HG02798 (cell line): ENCODE results near the gene NHLRC4.

Source experiments
- ATAC-seq: cut with Tn5 transposase; IDR thresholded peaks from one replicate; pipeline ENCODE4 v1.9.1; 2021; ENCODE audit warnings: mild to moderate bottlenecking; ENCODE audit not compliant: unreplicated experiment, poor library complexity

NHLRC4 gene

DNA sequence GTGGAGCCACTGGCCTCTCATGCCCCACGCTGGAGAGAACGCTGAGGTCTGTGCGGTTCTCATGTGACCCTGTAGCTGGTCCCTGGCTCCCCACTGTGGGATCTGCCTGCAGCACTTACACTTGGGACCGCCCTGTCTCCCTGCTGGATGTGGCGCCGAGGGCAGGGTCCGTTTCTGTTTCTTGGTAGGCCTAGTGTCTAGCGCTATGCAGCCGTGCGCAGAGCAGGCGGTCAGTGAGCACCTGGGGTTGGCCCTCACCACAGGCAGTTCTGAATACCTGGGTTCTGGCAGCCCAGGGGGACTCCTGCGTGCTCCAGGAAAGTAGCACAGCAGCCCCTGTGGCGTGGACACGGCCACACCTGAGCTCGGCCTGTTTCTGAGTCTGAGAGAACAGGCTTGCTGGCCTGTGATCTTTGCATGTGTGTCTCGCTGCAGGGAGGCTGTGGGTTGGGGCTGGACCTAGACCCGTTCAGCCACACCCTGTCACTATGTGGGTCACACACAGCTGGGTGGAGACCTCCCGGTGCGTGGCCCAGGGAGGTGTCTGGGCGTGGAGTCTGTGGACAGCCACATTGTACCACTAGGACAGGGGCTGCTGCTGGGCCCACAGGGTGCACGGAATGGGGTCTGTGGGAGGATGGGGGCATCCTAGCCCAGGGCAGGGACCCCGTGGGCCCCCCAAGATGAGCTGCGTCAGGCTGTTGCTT is 36.5 kb upstream of the NHLRC4 start:
- ATAC-seq, result no peak

DNA sequence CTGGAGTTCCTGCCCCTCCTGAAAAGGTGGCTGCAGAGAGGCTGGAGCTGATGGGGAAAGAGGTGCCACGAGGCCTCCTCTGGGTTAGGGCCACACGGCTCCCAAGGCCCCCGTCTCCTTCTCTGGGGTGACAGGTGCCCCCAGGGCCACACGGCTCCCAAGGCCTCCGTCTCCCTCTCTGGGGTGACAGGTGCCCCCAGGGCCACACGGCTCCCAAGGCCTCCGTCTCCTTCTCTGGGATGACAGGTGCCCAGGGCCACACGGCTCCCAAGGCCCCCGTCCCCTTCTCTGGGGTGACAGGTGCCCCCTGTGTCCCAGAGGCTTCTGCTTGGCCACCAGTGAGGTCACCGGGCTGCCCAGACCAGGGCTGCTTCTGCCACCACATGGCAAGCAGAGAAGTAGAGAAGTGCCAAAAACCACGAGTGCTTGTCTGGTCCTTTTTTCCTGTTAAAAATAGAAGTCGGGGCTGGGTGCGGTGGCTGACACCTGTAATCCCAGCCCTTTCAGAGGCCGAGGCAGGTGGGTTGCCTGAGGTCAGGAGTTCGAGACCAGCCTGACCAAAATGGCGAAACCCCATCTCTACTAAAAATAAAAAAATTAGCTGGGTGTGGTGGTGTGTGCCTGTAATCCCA is 35.2 kb upstream of the NHLRC4 start:
- no peak for ATAC-seq

DNA sequence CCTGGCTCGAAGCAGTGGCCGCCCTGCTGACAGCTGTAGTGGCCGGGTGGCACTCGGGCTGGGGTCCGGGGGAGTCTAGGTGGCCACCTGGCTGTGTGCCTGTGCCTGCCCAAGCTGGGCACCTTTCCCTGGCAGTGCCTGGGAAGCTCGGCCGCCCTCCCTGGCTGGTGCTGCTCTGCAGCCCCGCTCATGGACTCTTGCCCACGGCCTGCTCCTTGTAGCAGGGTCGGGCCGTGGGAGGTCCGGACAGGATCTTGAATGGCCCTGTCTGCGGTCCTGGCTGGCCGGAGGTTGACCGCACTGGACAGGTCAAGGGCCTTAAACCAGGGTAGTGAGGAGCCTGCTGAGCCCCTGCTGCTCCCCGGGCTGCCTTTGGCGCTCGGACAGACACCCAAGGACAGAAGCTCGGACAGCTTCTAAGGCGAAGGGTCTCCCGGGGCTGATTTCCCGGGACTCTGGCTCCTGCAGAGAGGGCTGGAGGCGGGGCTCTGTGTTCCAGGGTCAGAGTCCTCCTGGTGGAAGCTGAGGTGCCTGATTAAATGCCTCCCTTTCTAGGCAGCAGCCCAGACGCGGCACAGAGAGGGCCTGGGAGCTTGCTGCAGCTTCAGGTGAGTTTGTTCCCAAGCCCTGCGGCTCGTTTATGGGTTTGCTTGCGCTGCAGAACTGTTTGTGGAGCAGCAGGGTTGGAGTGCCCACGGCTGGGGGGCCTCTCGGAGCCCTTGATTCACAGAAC is 33.2 kb upstream of the NHLRC4 start:
- no peak for ATAC-seq

DNA sequence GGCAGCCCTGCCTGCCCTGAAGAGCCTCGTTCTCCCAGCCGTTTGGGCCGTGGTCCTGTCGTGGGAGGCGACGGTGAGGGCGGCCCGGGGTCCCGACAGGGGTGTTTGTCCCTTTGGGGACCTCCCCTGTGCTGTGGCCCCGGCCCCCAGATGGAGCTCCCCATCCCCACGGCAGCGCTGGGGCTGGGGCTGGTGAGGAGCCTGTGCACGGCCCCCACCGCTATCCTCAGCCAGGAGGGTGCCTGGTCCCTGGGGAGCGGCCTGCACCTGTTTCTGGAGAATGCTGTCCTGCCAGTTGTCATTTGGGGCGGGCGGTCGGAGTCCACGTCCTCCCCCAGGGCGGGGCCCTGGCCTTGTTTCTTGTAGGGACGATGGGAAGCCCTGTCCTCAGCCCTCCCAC is 32.7 kb upstream of the NHLRC4 start:
- no peak for ATAC-seq

DNA sequence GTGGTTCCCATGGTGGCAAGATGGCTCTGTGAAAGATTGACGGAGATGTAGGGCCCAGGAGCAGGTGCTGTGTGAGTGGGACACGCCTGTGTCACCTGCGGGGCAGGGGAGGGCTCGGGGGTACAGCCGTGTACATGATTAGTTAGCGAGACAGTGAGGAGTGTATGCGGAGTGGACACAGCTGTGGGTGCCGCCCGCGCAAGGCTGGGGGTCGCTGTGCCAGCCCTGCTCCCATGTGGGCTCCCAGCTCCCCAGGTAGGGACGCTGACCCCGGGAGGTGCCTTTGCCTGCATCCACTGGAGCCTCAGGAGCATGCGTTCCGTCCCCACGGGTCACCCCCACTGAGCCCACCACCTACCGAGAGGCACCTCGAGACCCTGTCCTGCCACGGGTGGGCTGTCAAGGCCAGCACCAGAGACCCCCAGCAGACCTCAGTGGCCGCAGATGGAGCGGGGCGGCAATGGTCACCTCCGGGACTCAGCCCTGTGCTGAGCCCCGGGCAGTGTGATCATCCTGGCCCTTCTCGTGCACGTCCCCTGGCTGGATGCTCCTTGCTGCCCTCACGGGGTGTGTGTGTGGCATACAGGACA is 31.9 kb upstream of the NHLRC4 start:
- no peak for ATAC-seq

DNA sequence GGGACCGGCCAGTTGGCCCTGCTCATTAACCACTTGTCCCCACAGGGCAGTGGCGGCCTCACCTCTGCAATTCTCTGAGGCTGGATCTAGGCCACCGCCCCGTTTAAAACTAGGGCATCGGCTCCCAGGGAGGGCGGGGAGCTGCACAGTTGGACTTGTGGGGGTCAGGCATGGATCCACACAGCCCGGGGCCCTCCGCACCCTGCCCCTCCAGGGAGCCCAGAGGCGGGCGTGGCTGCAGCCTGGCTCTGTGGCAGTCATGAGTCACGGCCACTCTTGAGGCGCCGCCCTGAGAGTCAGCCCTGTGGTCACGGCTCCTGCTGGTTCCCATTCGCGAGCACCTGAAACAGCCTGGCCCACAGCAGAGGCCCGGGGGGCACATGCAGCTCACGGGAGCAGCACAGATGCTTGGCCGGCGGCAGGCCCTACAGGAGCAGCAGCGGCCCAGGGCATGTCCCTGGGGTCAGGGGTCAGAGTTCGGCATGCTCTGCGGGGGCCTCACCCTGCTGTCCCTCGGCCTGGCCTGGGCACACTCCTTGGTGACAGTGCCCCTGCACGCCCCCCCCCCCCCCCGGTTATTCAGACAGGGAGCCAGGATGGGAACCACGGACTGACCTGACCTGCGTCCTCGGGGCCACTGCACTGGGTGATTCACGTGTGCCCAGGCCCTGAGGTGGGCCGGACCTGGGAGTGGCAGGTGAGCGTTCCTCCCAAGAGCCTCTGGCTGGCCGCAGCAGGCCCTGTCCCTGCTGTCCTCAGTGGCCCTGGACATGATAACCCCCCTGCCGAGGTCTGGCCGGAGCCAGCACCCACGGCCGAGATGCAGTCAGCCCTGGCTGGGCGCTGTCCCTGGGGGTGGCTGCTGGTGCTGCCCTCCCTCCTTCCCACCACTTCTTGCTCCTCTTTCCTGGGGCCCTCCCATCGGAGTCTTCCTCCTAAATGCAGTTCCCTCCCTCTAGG is 31.1 kb upstream of the NHLRC4 start:
- no peak for ATAC-seq

DNA sequence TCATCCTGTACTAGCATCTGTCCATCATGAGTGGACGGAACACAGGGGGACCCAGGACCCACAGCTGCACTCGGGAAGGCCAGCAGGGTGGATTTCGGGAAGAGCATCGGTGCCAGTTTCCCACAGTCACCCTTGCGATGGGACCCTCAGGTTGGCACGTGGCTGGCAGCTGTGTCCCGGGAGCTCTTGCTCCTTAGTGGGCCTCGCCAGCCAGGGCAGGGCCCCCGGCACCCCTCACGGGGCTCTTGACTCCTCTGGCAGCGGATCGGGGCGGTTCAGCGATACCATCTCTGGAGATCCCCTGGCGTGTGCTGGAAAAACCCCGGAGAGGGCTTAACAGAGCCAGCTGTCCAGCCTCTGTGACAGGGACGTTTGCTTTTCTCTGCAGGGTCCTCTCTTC is 30.1 kb upstream of the NHLRC4 start:
- ATAC-seq, result no peak

DNA sequence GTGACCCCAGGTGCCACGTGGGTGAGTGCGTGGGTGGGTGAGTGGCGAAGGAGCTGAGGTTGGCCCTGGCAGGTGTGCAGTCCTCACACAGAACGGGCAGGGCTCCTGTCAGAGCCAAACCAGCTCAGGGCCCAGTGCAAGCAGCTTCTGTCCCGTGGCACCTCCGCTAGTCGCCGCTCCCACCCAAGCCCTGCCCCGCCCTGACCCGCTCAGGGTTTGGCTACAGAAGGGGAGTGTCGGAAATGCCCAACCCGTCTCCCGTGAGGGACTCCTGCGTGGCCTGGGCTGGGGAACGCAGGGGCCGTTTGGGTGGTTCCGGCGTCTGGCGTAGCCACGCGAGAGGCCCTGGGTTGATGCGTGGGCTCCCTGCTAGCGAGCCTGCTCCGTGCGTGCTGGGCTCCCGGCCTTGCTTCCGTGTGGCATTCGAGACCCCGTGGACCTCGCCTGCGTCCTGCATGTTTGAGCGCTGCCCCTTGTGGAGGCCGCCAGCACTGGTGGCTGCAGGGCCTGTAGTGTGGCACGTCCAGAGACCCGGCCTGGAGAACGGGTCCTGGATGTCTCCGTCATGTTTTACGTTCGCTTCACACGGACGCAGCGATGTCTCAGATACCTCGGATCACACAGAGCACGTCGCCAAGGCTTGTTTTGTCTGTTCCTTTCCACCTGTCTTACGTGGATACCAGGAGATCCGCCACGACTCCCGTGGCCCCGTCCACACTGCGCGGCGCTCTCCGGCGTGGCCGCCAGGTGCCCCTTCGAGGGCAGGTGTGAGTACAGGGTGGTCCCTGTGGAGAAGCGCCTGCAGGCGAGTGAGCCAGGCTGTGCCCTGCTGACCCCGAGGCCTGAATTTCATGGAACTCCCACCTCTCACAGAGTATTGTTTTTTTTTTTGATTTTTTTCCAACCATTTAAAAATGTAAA is 29.1 kb upstream of the NHLRC4 start:
- no peak for ATAC-seq

DNA sequence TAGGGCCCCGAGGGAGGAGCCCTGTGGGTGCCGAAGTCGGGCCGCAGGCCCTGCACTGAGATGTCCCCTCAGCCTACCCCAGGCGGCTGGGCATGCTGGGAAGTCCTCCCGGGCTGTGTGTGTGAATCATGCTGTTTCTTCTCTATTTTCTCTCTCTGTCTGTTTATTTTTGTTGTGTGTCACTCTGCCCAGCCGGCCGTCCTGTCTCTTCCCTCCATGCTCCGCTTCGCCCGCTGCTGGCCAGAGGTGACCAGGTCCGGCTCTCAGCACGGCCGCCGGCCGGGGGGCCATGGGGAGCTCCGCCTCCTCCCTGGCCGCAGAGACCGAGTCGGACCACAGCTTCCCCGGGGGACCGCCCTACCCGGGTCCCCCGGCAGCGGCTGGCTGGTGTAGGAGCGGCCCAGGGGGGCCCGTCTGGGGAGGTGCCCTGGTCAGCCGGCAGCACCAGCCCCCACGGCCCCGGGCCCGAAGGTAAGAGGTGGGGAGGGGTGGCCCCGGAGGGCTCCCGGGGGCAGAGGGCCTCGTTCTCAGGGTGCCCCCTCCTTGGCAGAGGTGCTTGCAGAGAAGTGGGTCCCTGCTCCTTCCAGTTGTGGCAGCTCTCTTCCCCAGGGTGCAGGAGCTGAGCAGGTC is 26.8 kb upstream of the NHLRC4 start:
- ATAC-seq, result no peak

DNA sequence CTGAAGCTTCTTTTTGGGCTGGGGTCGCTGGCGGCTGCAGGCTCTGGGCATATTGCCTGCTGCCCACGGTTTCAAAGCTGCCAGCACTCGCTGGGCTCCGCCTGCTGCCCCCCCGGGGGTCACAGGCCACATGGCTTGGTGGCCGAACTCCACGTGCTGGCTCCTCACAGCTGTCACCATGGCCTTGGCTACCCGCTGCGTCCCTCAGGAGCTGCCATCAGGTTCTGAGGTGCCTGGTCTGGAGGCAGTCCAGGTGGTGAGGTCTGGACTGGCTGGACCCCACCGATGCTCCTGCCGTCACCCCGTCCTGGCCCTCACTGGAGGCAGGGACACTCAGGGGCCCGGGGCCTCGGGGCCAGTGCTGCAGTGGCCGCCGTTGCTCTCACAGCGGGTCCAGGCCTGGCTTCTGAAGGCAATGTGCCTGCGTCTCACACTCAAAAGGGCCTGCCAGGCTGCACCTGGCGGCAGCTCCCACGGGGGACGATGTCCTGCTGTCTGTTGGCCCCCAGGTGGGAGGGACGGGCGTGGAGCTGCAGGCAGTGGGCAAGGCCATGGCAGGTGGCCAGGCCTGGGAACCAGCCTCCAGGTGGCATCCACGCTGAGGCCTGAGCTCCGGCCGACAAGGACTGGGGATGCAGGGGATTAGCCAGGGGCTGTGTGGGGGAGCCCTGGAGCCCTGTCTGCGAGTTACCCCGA is 26.0 kb upstream of the NHLRC4 start:
- no peak for ATAC-seq

DNA sequence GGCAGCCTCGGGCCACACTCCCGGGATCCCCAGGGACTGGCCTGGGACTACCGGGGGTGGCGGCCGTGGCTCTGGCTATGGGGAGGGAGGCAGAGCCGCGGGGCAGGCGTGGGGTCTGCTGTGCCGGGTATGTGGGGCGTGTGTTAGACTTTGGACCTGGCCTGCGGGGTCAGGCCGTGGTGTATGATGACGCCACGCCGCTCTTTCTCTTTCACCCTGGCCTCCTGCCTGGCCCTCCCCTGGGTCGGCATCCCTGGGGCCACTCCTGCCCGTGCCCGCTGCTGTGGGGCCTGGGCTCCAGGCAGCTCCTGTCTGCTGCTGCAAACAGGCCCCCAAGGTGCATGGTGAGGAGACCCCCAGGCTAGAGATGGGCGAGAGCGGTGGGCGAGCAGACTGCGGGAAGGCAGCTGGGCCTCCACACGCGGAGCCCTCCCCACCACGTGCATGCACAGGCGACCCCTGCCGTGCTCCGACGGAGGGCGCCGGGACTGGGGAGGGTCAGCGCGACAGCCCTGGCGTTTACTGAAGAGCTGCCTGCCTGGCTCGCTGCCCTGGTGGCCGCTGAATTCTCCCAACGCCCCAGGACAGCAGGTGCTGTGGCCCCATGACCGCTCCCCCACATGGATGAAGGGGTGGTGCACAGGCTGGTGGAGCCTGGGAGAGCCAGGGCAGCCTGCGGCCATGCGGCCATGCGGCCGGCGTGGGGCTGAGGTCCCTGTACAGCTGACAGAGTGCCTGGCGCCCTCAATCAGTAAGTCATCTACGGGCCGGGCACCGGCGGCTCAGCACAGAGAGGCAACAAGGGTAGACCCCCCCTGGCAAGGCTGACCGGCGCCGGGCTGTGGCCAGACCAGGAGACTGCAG is 23.3 kb upstream of the NHLRC4 start:
- ATAC-seq, result no peak

DNA sequence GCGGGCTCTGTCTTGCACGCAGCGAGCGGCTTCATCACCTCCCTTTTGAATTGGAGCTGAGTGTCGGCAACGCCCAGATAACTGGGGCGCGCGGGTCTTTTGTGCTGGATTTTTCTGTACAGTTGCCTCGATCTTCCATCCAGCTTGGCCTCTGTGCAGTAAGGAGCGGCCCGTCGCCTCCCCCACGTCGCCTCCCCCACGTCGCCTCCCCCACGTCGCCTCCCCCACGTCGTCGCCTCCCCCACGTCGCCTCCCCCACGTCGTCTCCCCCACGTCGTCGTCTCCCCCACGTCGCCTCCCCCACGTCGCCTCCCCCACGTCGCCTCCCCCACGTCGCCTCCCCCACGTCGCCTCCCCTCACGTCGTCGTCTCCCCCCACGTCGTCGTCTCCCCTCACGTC is 22.3 kb upstream of the NHLRC4 start:
- no peak for ATAC-seq

DNA sequence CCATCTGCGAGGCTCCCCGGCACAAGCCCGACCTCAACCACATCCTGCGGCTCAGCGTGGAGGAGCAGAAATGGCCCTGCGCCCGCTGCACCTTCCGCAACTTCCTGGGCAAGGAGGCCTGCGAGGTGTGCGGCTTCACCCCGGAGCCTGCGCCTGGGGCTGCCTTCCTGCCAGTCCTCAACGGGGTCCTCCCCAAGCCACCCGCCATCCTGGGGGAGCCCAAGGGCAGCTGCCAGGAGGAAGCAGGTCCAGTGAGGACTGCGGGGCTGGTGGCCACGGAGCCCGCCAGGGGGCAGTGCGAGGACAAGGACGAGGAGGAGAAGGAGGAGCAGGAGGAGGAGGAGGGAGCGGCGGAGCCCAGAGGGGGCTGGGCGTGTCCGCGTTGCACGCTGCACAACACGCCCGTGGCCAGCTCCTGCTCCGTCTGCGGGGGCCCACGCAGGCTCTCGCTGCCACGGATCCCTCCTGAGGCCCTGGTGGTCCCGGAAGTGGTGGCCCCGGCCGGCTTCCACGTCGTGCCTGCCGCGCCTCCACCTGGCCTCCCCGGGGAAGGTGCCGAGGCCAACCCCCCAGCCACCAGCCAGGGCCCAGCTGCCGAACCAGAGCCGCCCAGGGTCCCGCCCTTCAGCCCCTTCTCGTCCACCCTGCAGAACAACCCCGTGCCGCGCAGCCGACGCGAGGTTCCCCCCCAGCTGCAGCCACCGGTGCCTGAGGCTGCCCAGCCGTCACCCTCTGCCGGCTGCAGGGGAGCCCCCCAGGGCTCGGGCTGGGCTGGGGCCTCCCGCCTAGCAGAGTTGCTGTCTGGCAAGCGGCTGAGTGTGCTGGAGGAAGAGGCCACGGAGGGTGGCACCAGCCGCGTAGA is 19.7 kb upstream of the NHLRC4 start:
- ATAC-seq, result no peak

DNA sequence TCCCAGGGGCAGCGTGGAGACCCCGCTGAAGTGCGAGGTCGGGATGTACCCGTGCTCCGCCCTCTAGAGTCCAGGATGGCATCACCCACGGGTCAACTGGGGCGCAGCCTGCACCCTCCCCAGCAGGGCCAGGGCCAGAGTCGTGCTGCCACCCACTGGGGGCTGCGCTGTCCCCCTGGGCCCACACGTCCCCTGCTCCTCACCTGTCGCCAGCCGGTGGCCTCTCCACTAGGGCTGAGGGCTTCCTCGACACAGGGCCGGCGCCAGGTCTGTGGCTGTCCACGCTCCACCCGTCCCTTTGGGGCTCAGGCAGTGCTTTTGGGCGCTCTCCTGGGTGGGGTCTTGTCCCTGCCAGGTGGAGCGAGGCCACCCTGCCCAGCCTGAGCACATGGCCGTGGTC is 18.2 kb upstream of the NHLRC4 start:
- no peak for ATAC-seq

DNA sequence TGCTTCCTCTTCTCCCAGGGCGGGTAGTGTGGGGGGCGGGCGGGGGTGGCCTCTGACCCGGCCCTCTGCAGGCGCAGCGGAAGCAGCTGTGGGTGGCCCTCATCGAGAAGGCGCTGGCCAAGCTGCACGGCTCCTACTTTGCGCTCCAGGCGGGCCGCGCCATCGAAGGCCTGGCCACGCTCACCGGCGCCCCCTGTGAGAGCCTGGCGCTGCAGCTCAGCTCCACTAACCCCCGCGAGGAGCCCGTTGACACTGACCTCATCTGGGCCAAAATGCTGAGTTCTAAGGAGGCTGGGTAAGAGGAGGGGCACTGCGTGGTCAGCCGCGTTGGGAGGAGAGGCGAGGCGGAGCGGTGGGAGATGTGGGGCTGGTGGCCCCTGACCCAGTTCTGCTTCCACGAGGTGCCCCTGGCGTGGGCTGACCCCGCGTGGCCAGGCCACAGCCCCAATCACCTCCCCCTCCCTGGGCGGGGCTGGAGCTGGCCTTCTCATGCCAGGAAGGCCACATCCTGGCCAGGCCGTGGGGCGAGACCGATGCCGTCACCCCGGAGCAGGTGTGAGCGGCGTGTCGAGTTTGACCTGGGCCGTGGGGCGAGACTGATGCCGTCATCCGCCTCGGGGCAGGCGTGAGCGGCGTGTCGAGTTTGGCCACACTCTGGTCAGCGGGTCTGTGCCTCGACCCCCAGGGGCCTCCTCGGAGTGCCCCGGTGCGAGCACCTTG is 17.1 kb upstream of the NHLRC4 start:
- no peak for ATAC-seq

DNA sequence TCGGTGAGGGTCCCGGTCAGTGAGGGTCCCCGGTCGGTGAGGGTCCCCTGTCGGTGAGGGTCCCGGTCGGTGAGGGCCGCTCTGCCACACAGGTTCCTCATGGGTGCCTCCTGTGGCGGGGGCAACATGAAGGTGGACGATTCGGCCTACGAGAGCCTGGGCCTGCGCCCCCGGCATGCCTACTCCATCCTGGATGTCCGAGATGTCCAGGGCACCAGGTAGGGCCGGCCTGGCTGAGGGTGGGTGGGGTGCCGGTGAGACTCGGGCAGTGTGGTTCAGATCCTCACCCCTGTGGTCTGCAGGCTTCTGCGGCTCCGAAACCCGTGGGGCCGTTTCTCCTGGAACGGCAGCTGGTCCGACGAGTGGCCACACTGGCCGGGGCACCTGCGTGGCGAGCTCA is 15.6 kb upstream of the NHLRC4 start:
- no peak for ATAC-seq
